GM23338 (cell line): Measurements from ENCODE around the gene TRIM56.

Experiments used
- CREB1 ChIP-seq: fragments of 250-450 bp; sonication (Bioruptor Pico); IDR thresholded peaks from 2 replicates; pipeline ENCODE4 v1.5.0; 2020; ENCODE audit warnings: low read depth, mild to moderate bottlenecking, moderate library complexity
- EZH2 ChIP-seq: fragments of 200-600 bp; sonication (generic); IDR thresholded peaks from one replicate; pipeline ENCODE4 v1.8.0; 2017; ENCODE audit warnings: antibody characterized with exemption, mild to moderate bottlenecking, low read depth; ENCODE audit not compliant: unreplicated experiment
- EZH2phosphoT487 ChIP-seq: fragments of 200-600 bp; sonication (generic); IDR thresholded peaks from one replicate; pipeline ENCODE4 v1.8.1; 2018; ENCODE audit warnings: antibody characterized with exemption; ENCODE audit not compliant: unreplicated experiment
- JUNB ChIP-seq: IDR thresholded peaks from one replicate; pipeline ENCODE4 v1.6.1; 2016; ENCODE audit warnings: antibody characterized with exemption; ENCODE audit not compliant: unreplicated experiment
- POLR2AphosphoS5 ChIP-seq: IDR thresholded peaks from 2 replicates; pipeline ENCODE4 v1.6.1; 2016; ENCODE audit warnings: antibody characterized with exemption, low read depth
- REST ChIP-seq: IDR thresholded peaks from one replicate; pipeline ENCODE4 v1.6.1; 2018; ENCODE audit warnings: antibody characterized with exemption; ENCODE audit not compliant: unreplicated experiment
- STAT1 ChIP-seq: IDR thresholded peaks from one replicate; pipeline ENCODE4 v1.6.1; 2016; ENCODE audit warnings: antibody characterized with exemption; ENCODE audit not compliant: unreplicated experiment
- ZNF114 ChIP-seq: fragments of 250-450 bp; sonication (Bioruptor Pico); IDR thresholded peaks from 2 replicates; pipeline ENCODE4 v1.5.0; 2020; ENCODE audit warnings: mild to moderate bottlenecking, moderate library complexity
- ZNF462 ChIP-seq: fragments of 250-450 bp; sonication (Bioruptor Pico); IDR thresholded peaks from 2 replicates; pipeline ENCODE4 v1.5.0; 2020; ENCODE audit warnings: mild to moderate bottlenecking, moderate library complexity
- TF ChIP-seq, protein P1 (sequence below), 2 experiments: fragments of 200-600 bp in 1 of 2; sonication (generic) in 1 of 2; conservative IDR thresholded peaks; 2 replicates each; pipeline versions ENCODE4 v1.5.1 to v1.6.1; 2016 to 2017; ENCODE audit warnings: antibody characterized with exemption in 2 of 2, low read depth in 2 of 2, mild to moderate bottlenecking in 2 of 2, moderate library complexity in 1 of 2

DNA sequence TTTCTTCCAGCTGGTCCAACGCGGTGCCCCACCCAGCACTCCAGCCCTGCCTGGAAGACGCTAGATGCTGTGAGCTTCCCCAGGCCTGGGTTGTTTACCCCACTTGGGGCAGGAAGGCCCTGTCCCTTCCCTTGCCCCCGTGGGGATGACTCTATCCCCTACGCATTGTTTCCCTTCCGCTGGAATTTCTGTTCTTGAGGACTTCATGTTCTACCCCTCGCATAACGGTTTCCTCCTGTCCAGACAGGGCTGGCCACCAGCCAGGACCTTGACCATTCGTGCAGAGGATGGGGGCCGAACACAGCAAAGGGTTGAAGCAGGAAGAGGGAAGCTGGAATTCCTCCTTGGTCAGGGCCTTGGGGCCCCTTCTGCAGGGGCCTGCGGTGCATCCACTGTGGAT, 27.0 kb downstream of the TRIM56 start:
- TF ChIP-seq, protein P1, sequence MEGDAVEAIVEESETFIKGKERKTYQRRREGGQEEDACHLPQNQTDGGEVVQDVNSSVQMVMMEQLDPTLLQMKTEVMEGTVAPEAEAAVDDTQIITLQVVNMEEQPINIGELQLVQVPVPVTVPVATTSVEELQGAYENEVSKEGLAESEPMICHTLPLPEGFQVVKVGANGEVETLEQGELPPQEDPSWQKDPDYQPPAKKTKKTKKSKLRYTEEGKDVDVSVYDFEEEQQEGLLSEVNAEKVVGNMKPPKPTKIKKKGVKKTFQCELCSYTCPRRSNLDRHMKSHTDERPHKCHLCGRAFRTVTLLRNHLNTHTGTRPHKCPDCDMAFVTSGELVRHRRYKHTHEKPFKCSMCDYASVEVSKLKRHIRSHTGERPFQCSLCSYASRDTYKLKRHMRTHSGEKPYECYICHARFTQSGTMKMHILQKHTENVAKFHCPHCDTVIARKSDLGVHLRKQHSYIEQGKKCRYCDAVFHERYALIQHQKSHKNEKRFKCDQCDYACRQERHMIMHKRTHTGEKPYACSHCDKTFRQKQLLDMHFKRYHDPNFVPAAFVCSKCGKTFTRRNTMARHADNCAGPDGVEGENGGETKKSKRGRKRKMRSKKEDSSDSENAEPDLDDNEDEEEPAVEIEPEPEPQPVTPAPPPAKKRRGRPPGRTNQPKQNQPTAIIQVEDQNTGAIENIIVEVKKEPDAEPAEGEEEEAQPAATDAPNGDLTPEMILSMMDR (conservative IDR thresholded peaks at IDR 0.05; ENCODE audit: low read depth in 2 of 2), result no peak
- no peak for TF ChIP-seq REST
- no peak for TF ChIP-seq STAT1
- no peak for TF ChIP-seq JUNB
- no peak for TF ChIP-seq CREB1
- no peak for TF ChIP-seq EZH2phosphoT487
- TF ChIP-seq EZH2, result no peak
- no peak for TF ChIP-seq POLR2AphosphoS5
- no peak for TF ChIP-seq ZNF462 (CRISPR knock-in tag)
- no peak for TF ChIP-seq ZNF114
